HepG2 (cell line): ENCODE data around the gene FBF1. TPM values are rescaled to one million over a fixed set of nuclear protein-coding genes. Genes with fewer than 3 reads are reported as not detected.

Experiments used
- ATF7-NPFF ChIP-seq: sonication (generic); formaldehyde crosslinking; IDR thresholded peaks from 2 replicates; pipeline ENCODE4 v1.8.1; 2023; ENCODE audit warnings: mild to moderate bottlenecking, low read depth, missing genetic modification reagents, moderate library complexity
- CENPT ChIP-seq: sonication (generic); formaldehyde crosslinking; IDR thresholded peaks from 2 replicates; pipeline ENCODE4 v1.8.0; 2022; ENCODE audit warnings: low read depth, mild to moderate bottlenecking, moderate library complexity, missing genetic modification reagents
- CSRNP2 ChIP-seq: sonication (generic); formaldehyde crosslinking; conservative IDR thresholded peaks from 2 replicates; pipeline ENCODE4 v1.8.0; 2022; ENCODE audit warnings: low read depth, missing genetic modification reagents
- EEA1 ChIP-seq: sonication (generic); formaldehyde crosslinking; IDR thresholded peaks from 2 replicates; pipeline ENCODE4 v1.5.1; 2020; ENCODE audit warnings: mild to moderate bottlenecking, missing genetic modification reagents, borderline replicate concordance
- FOXM1 ChIP-seq: sonication (generic); formaldehyde crosslinking; IDR thresholded peaks from 2 replicates; pipeline ENCODE4 v1.5.0; 2020; ENCODE audit warnings: missing genetic modification reagents
- HDAC1 ChIP-seq: sonication (generic); formaldehyde crosslinking; IDR thresholded peaks from 2 replicates; pipeline ENCODE4 v1.5.1; 2020; ENCODE audit warnings: mild to moderate bottlenecking, missing genetic modification reagents
- HIVEP1 ChIP-seq: sonication (generic); formaldehyde crosslinking; IDR thresholded peaks from 2 replicates; pipeline ENCODE4 v1.4.0; 2020; ENCODE audit warnings: mild to moderate bottlenecking, missing genetic modification reagents
- KAT7 ChIP-seq: IDR thresholded peaks from 2 replicates; pipeline ENCODE4 v1.6.1; 2018; ENCODE audit warnings: borderline replicate concordance, missing compliant biosample characterization
- KDM1A ChIP-seq: IDR thresholded peaks from 2 replicates; pipeline ENCODE4 v1.6.1; 2016; ENCODE audit warnings: missing compliant biosample characterization
- KDM5A ChIP-seq: fragments of 200-600 bp; sonication (generic); IDR thresholded peaks from 2 replicates; pipeline ENCODE4 v1.7.0; 2018; ENCODE audit warnings: antibody characterized with exemption, mild to moderate bottlenecking, low read length, borderline replicate concordance
- RBFOX2 ChIP-seq: fragments of 200-400 bp; formaldehyde crosslinking; IDR thresholded peaks from 2 replicates; pipeline ENCODE4 v1.6.1; 2017; ENCODE audit warnings: low read depth, mild to moderate bottlenecking, low read length
- RCOR2 ChIP-seq: IDR thresholded peaks from 2 replicates; pipeline ENCODE4 v1.6.1; 2016; ENCODE audit warnings: missing biosample characterization, missing genetic modification reagents
- RNF2 ChIP-seq: fragments of 450-650 bp; conservative IDR thresholded peaks from 2 replicates; pipeline ENCODE4 v1.6.1; 2016; ENCODE audit warnings: low read depth
- TCF7 ChIP-seq: sonication (generic); IDR thresholded peaks from 2 replicates; pipeline ENCODE4 v1.6.1; 2016; ENCODE audit warnings: antibody characterized with exemption, low read depth
- TOPORS ChIP-seq: sonication (generic); formaldehyde crosslinking; IDR thresholded peaks from 2 replicates; pipeline ENCODE4 v1.8.0; 2023; ENCODE audit warnings: mild to moderate bottlenecking, missing genetic modification reagents
- ZNF17 ChIP-seq: sonication (generic); formaldehyde crosslinking; IDR thresholded peaks from 2 replicates; pipeline ENCODE4 v1.5.0; 2020; ENCODE audit warnings: mild to moderate bottlenecking, missing genetic modification reagents
- ZNF20 ChIP-seq: sonication (generic); formaldehyde crosslinking; IDR thresholded peaks from 2 replicates; pipeline ENCODE4 v1.4.0; 2020; ENCODE audit warnings: mild to moderate bottlenecking, moderate library complexity, missing genetic modification reagents
- ZNF570 ChIP-seq: sonication (generic); formaldehyde crosslinking; IDR thresholded peaks from 2 replicates; pipeline ENCODE4 v1.4.0; 2020; ENCODE audit warnings: mild to moderate bottlenecking, missing genetic modification reagents, borderline replicate concordance
- ZNF605 ChIP-seq: sonication (generic); formaldehyde crosslinking; IDR thresholded peaks from 2 replicates; pipeline ENCODE4 v1.8.0; 2022; ENCODE audit warnings: mild to moderate bottlenecking, missing genetic modification reagents
- ZNF7 ChIP-seq: IDR thresholded peaks from 2 replicates; pipeline ENCODE4 v1.6.1; 2016; ENCODE audit warnings: missing biosample characterization, missing genetic modification reagents
- polyA plus RNA-seq, 8 experiments: library from polyadenylated mRNA; depleted of rRNA in 3 of 8; stranded (reverse) in 7 of 8; unstranded in 1 of 8; fragments of >200 nt; fragmentation: Illumina TruSeq in 4 of 8; extraction: Trizol in 4 of 8; gene quantifications; 2 replicates each; pipeline versions ENCODE4 v1.2.1 to v1.2.3, GENCODE V29; 2011 to 2016; ENCODE audit warnings: low read depth in 4 of 8, missing spikeins in 1 of 8, mixed read lengths in 1 of 8; ENCODE audit not compliant: insufficient read depth in 1 of 8
- total RNA-seq, 5 experiments: library from RNA; depleted of rRNA; stranded (reverse); fragments of >200 nt; fragmentation: Illumina TruSeq; extraction: Trizol; gene quantifications; 2 replicates each; pipeline ENCODE4 v1.2.3, GENCODE V29; 2016; ENCODE audit warnings: low read depth in 1 of 5
- TF ChIP-seq, protein P1 (sequence below): sonication (generic); formaldehyde crosslinking; IDR thresholded peaks from 2 replicates; pipeline ENCODE4 v1.5.1; 2020; ENCODE audit warnings: mild to moderate bottlenecking, missing genetic modification reagents
- TF ChIP-seq, protein P2 (sequence below): IDR thresholded peaks from 2 replicates; pipeline ENCODE4 v1.4.0; 2020; ENCODE audit warnings: mild to moderate bottlenecking, missing genetic modification reagents

FBF1 gene
- total and polyA plus RNA-seq, 2 of the 13 experiments (the other 11 are each of a cell fraction or from before 2014, with no cell fraction given) = 2.4 to 8.1 TPM

GRCh38 chr17:75872434-75873351 is 68.1 kb downstream of the FBF1 start (continued):
- TF ChIP-seq, protein P1, sequence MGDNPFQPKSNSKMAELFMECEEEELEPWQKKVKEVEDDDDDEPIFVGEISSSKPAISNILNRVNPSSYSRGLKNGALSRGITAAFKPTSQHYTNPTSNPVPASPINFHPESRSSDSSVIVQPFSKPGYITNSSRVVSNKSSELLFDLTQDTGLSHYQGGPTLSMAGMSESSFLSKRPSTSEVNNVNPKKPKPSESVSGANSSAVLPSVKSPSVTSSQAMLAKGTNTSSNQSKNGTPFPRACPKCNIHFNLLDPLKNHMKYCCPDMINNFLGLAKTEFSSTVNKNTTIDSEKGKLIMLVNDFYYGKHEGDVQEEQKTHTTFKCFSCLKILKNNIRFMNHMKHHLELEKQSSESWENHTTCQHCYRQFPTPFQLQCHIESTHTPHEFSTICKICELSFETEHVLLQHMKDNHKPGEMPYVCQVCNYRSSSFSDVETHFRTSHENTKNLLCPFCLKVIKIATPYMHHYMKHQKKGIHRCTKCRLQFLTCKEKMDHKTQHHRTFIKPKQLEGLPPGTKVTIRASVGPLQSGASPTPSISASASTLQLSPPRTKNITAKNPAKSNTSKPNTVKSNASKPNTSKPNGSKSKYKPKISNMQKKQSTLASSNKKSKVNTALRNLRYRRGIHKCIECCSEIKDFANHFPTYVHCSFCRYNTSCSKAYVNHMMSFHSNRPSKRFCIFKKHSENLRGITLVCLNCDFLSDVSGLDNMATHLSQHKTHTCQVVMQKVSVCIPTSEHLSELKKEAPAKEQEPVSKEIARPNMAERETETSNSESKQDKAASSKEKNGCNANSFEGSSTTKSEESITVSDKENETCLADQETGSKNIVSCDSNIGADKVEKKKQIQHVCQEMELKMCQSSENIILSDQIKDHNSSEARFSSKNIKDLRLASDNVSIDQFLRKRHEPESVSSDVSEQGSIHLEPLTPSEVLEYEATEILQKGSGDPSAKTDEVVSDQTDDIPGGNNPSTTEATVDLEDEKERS = peak; percentile 90
- 0 out of 2 replicates have a peak, but pooled peaks have one; percentile 50 for TF ChIP-seq KDM1A (CRISPR knock-in tag)
- peak; percentile 95 for TF ChIP-seq HDAC1 (CRISPR knock-in tag)
- TF ChIP-seq CENPT = no peak
- no peak for TF ChIP-seq ATF7-NPFF (CRISPR knock-in tag)
- TF ChIP-seq ZNF7 (CRISPR knock-in tag) = no peak
- no peak for TF ChIP-seq FOXM1 (CRISPR knock-in tag)
- TF ChIP-seq TOPORS (CRISPR knock-in tag) = peak; percentile 92; the same call in 1 of the 2 replicates
- TF ChIP-seq RNF2 = no peak
- no peak for TF ChIP-seq ZNF20
- peak; percentile 96 for TF ChIP-seq KAT7 (CRISPR knock-in tag)
- no peak for TF ChIP-seq ZNF570
- TF ChIP-seq ZNF605 (CRISPR knock-in tag) = peak; percentile 89
- peak; percentile 54 for TF ChIP-seq RCOR2
- no peak for TF ChIP-seq KDM5A
- no peak for TF ChIP-seq CSRNP2 (CRISPR knock-in tag)
- no peak for TF ChIP-seq EEA1 (CRISPR knock-in tag)
- TF ChIP-seq HIVEP1 (CRISPR knock-in tag) = peak; percentile 92
- TF ChIP-seq ZNF17 (CRISPR knock-in tag) = no peak
- TF ChIP-seq TCF7 = no peak
- TF ChIP-seq RBFOX2 = peak; percentile 85
- TF ChIP-seq, protein P2, sequence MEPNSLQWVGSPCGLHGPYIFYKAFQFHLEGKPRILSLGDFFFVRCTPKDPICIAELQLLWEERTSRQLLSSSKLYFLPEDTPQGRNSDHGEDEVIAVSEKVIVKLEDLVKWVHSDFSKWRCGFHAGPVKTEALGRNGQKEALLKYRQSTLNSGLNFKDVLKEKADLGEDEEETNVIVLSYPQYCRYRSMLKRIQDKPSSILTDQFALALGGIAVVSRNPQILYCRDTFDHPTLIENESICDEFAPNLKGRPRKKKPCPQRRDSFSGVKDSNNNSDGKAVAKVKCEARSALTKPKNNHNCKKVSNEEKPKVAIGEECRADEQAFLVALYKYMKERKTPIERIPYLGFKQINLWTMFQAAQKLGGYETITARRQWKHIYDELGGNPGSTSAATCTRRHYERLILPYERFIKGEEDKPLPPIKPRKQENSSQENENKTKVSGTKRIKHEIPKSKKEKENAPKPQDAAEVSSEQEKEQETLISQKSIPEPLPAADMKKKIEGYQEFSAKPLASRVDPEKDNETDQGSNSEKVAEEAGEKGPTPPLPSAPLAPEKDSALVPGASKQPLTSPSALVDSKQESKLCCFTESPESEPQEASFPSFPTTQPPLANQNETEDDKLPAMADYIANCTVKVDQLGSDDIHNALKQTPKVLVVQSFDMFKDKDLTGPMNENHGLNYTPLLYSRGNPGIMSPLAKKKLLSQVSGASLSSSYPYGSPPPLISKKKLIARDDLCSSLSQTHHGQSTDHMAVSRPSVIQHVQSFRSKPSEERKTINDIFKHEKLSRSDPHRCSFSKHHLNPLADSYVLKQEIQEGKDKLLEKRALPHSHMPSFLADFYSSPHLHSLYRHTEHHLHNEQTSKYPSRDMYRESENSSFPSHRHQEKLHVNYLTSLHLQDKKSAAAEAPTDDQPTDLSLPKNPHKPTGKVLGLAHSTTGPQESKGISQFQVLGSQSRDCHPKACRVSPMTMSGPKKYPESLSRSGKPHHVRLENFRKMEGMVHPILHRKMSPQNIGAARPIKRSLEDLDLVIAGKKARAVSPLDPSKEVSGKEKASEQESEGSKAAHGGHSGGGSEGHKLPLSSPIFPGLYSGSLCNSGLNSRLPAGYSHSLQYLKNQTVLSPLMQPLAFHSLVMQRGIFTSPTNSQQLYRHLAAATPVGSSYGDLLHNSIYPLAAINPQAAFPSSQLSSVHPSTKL = peak; percentile 95
